ENCODE measurements around the gene NAALADL2.
A peak's percentile ranks its signal among the peaks of the same experiment; 100 is the strongest.

Gene NAALADL2

DNA sequence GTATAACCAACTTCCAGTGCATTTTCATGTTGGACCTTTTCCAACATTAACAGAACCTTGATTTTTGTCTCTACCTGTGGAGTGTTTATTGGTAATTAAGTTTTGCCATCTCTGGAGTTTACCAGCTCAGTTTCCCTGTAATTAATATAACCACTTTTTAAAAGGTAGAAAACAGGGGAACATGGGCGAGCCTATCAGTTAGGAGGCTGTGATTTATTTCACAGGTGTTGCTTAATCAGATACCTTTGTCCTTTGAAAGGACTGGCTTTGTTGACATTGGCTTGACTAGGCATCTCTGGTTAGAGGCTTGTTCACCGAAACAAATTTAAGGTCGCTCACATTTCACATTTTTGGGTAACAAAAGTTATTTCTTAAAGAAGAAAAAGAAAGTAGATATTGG, 622 bp downstream of the NAALADL2 start:
- H3K4me3 ChIP-seq (replicated peaks; ENCODE audit: low read depth, low read length), result no peak overlapping the region
- TF ChIP-seq, protein P1, sequence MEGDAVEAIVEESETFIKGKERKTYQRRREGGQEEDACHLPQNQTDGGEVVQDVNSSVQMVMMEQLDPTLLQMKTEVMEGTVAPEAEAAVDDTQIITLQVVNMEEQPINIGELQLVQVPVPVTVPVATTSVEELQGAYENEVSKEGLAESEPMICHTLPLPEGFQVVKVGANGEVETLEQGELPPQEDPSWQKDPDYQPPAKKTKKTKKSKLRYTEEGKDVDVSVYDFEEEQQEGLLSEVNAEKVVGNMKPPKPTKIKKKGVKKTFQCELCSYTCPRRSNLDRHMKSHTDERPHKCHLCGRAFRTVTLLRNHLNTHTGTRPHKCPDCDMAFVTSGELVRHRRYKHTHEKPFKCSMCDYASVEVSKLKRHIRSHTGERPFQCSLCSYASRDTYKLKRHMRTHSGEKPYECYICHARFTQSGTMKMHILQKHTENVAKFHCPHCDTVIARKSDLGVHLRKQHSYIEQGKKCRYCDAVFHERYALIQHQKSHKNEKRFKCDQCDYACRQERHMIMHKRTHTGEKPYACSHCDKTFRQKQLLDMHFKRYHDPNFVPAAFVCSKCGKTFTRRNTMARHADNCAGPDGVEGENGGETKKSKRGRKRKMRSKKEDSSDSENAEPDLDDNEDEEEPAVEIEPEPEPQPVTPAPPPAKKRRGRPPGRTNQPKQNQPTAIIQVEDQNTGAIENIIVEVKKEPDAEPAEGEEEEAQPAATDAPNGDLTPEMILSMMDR (IDR thresholded peaks at IDR 0.05; ENCODE audit: low read length, missing control alignments), result no peak
- no peak for DNase-seq (ENCODE audit: low read depth)

DNA sequence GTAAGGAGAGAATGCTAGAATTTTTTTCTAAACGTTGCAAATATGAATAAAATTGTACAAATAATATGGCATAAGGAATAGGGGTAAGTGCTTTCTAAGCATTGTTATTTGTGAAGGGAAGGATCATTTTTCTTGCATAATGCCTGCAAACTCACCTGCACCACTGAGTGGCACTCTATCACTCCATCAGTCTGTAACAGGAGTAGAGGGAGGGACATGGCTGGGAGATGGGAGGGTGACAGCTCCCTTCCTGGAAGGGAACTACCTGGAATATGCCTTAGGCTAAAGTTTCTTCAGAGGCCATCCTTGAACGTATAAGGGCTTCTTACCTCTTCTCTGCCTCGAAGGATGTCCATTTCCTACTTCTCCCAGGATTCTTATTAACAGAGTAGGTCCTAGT, 3.0 kb downstream of the NAALADL2 start:
- no peak for DNase-seq (ENCODE audit: low read depth)
- TF ChIP-seq, protein P1 (IDR thresholded peaks at IDR 0.05; ENCODE audit: low read length, missing control alignments), result no peak
- H3K4me3 ChIP-seq (replicated peaks; ENCODE audit: low read depth, low read length), result no peak overlapping the region

DNA sequence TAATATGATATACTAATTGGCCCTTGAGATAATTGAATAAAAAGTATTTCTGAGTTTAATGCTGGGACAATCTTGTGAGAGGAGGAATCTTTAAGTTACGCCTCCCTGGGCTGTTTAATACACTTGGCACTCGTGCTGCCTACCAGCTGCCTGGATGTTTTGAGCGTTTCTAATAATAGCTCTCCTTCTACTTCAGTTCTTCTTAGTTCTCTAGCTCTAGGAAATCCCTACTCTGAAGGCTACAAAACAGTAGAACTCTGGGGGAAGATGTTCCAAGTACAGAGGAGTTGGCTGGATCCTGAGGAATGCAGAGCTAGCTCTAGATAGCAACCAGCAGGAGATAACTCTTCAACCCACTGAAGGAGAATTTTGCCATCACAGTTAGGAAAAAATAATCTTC, 3.5 kb downstream of the NAALADL2 start:
- no peak overlapping the region for H3K4me3 ChIP-seq (replicated peaks; ENCODE audit: low read depth, low read length)
- TF ChIP-seq, protein P1 (IDR thresholded peaks at IDR 0.05; ENCODE audit: low read length, missing control alignments), result no peak

DNA sequence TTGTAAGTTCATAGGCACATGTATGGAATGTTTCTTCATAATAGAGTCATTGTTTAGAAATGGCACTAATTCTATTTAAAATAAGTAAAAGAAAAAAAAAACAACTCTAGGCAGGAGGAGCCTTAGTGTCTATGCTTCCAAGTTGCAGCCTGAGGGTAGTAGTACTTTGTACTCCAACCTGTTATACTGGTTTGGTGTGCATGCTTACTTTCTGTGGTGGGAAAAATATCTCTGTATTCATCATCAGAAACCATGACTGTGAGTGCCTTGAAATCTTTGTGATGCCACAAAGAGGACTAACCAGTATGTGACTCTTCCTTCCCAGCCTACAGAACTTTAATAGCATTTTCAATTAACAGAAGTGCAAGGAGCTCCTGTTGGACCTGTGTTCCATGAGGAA, 4.4 kb downstream of the NAALADL2 start:
- H3K4me3 ChIP-seq (replicated peaks; ENCODE audit: low read depth, low read length), result no peak overlapping the region
- TF ChIP-seq, protein P1 (IDR thresholded peaks at IDR 0.05; ENCODE audit: low read length, missing control alignments), result no peak
- DNase-seq (ENCODE audit: low read depth), result no peak

More for the DNA sequence above, 3.5 kb downstream of the NAALADL2 start:
- no peak for DNase-seq (ENCODE audit: low read depth)

DNA sequence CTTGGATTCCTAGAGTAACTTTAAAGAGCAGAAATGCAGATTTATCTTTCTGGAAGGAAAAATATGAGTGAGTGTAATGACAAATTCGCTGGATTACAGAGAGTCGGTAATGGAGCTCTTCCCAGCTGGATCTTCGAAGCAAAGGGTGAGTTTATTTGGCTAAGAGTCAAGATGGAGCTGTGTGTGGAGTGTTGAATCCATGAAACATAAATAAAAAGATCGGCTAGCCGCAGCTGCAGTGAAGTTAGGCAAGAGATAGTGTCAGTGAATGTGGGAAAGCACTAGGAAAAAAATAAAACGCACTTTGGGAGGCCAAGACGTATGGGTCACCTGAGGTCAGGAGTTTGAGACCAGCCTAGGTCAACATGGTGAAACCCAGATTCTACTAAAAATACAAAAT, 10.3 kb downstream of the NAALADL2 start:
- H3K4me3 ChIP-seq (replicated peaks; ENCODE audit: low read depth, low read length), result no peak overlapping the region
- TF ChIP-seq, protein P1 (IDR thresholded peaks at IDR 0.05; ENCODE audit: low read length, missing control alignments), result no peak
- DNase-seq (ENCODE audit: low read depth), result peak; percentile 10

DNA sequence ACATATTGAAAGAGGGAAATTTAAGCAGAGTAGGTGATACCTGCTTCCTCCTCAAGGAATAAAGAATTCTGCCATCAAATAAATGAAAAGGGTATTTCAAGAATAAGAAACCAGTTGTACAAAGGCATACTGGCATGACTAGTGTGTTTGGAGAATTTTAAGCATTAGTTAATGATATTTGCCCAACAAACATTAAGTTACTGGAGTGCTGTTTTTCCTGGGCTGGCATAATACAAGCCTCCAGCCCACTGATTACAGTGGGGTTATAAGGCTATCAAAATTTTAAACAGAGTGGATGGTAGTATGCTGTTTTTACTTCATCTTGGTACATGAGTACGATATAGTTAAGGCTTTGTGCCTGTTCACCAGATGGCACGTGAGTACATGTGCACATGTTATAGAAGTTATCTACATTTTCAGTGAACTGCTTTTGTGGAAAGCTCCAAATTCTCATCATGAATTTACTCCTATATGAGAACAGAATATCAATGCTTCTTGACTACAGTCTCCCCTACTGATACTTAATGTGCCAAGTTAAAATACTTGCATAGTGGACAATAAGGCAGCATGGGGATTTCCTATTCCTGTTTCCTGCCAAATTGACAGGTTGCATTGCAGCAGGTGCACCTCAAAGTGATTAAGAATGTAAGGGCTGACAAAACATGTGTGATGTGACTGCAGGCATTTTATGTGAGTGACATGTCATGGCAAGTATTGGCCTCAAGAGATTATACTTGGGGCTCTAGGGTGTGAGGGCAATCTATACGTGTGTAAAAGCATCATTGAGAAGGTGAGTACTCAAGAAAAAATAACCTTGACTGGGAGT, 14.9 kb downstream of the NAALADL2 start:
- TF ChIP-seq, protein P1 (IDR thresholded peaks at IDR 0.05; ENCODE audit: low read length, missing control alignments), result no peak
- H3K4me3 ChIP-seq (replicated peaks; ENCODE audit: low read depth, low read length), result no peak overlapping the region
- DNase-seq (ENCODE audit: low read depth), result no peak

DNA sequence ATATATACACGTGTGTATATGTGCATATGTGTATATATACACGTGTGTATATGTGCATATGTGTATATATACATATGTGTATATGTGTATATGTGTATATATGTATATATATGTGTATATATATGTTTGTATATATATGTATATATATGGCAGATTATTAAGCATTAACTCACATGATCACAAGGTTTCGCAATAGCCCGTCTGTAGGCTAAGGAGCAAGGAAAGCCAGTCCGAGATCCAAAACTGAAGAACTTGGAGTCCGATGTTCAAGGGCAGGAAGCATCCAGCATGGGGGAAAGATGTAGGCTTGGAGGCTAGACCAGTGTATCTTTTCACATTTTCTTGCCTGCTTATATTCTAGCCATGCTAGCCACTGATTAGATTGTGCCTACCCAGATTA, 23.7 kb downstream of the NAALADL2 start:
- no peak for DNase-seq (ENCODE audit: low read depth)
- H3K4me3 ChIP-seq (replicated peaks; ENCODE audit: low read depth, low read length), result no peak overlapping the region
- TF ChIP-seq, protein P1 (IDR thresholded peaks at IDR 0.05; ENCODE audit: low read length, missing control alignments), result no peak
